ENCODE results near the gene EGFLAM. TPM values are rescaled to one million over a fixed set of nuclear protein-coding genes. Genes with fewer than 3 reads are reported as not detected.

Gene EGFLAM
- total and polyA plus RNA-seq, 3 donors from 2014 or later = 12.0 to 38.8 (median 15.2) TPM

DNA sequence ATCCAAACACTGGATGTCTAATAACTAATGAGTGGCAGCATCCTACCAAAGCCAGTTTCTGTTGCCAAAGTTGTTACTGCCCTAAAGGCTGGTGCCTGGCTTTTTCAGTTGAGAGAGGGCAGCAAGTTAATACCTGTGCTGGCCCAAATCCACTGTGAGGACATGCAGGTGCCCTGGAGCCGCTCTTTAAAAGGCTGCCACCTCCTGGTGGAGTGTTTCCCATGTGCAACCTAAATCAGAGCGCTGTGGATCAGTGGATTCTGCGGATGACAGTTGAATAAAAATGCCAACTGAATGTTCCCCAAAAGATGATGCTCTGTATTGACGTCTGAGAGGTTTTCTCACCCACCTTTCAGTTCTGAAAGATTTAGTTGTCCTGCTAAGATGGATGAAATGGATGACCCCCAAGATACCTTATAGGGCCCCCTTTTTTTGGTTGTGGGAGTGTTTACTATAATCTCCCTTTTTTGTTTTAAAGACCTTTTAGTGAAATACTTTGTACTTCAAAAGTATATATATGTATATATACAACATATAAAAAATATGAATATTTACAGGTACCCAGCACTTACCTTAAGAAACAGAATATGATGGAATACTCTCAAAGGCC, 146.4 kb downstream of the EGFLAM start:
- no peak overlapping the region for H3K4me3 ChIP-seq
- DNase-seq = no peak
- H3K27ac ChIP-seq = no peak overlapping the region
- peaks cover 2% of the 10 kb centered on the region for H3K4me1 ChIP-seq
- intact Hi-C loops (cut with DNase I; ENCODE audit: low total_unique reads) = no loop called here
- no peaks in the 10 kb centered on the region for H3K36me3 ChIP-seq (ENCODE audit: low read depth, missing control alignments)
- H3K27me3 ChIP-seq = no peaks in the 10 kb centered on the region
- no peaks in the 10 kb centered on the region for H3K9me3 ChIP-seq
- TF ChIP-seq POLR2A (IDR thresholded peaks at IDR 0.05) = no peak
- TF ChIP-seq, protein P1, sequence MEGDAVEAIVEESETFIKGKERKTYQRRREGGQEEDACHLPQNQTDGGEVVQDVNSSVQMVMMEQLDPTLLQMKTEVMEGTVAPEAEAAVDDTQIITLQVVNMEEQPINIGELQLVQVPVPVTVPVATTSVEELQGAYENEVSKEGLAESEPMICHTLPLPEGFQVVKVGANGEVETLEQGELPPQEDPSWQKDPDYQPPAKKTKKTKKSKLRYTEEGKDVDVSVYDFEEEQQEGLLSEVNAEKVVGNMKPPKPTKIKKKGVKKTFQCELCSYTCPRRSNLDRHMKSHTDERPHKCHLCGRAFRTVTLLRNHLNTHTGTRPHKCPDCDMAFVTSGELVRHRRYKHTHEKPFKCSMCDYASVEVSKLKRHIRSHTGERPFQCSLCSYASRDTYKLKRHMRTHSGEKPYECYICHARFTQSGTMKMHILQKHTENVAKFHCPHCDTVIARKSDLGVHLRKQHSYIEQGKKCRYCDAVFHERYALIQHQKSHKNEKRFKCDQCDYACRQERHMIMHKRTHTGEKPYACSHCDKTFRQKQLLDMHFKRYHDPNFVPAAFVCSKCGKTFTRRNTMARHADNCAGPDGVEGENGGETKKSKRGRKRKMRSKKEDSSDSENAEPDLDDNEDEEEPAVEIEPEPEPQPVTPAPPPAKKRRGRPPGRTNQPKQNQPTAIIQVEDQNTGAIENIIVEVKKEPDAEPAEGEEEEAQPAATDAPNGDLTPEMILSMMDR (IDR thresholded peaks at IDR 0.05) = no peak
- 83 to 90% methylated on average over 4 of the region's 4 CpGs for WGBS, 2 donors

DNA sequence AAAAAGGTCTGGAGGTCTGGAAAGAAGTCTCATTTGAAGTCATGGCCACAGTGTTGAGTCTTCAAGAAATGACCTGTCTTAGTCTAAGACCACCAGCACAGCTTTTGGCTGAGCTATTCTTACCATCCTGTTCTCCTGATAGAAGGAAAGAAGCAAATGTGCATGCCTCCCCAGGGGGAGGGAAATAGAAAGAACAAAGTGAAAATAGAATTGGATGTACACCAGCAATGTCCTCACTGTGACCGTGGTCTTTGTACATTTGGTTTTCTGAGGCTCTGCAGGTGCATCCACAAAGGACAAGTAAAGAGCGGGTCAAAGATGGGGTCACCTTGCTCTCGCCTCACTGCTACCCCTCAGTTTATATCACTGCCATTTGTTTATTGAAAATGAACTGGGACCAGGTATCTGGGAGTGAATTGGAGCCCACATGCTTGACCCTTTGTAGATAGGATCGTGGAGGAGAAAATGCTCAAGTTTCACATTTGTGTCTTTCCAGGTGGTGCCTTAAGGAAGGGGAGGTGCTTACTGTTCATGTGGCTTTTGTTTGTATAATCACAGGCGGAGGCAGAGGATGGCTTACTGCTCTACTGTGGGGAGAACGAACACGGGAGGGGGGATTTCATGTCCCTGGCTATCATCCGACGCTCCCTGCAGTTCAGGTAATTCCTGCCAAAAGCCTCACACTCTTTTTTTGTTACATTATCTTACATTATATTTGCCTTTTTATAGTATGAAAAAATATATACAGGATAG, 150.3 kb downstream of the EGFLAM start:
- no peak for DNase-seq
- Histone ChIP-seq H3K4me3 (no peak overlapping the region), H3K36me3 (ENCODE audit: low read depth, missing control alignments) (no peaks in the 10 kb centered on the region), H3K4me1 (no peaks in the 10 kb centered on the region), H3K9me3 (no peaks in the 10 kb centered on the region), H3K27ac (no peak overlapping the region), H3K27me3 (no peaks in the 10 kb centered on the region)
- intact Hi-C loops (cut with DNase I; ENCODE audit: low total_unique reads) = no loop called here
- TF ChIP-seq, protein P1 (IDR thresholded peaks at IDR 0.05) = no peak
- WGBS, 2 donors = 62 to 68% methylated on average over 9 of the region's 9 CpGs

DNA sequence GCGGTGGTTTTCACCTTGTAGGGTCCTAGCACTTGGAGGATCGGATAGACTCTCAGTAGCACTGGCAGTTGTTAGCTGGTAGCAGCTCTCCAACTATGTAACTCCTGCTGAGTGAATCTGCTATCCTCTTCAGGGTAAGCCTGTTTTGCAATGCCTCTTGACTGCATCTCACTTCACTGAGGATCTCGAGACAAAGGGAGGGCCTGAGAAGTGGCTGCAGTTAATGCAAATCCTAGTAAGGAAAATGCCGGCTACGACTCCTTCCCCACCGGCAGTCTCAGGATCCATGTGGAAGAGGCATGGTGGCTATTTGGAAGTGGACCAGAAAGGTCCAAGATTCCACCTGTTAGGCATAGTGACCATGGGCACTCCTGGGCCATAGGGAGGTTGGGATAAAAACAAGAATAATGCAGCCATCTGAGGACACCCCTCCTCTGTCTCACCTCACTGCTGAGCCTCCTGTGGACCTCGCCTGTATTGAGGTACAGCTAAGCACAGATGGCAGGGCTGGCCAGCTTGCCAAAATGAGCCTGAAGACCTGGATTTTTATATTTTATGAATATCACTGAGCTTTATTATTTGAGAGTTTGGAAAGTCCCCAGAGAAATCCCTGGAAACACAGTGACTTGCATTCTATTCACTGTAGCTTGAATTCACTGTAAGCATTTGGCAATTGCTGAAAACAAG, 152.1 kb downstream of the EGFLAM start:
- no peak overlapping the region for H3K27ac ChIP-seq
- H3K4me3 ChIP-seq = no peak overlapping the region
- WGBS, 2 donors = 90 to 93% methylated on average over 7 of the region's 7 CpGs
- intact Hi-C loops (cut with DNase I; ENCODE audit: low total_unique reads) = no loop called here
- H3K36me3 ChIP-seq (ENCODE audit: low read depth, missing control alignments) = no peaks in the 10 kb centered on the region
- no peaks in the 10 kb centered on the region for H3K4me1 ChIP-seq
- TF ChIP-seq POLR2A (IDR thresholded peaks at IDR 0.05) = no peak
- TF ChIP-seq, protein P1 (IDR thresholded peaks at IDR 0.05) = no peak
- no peaks in the 10 kb centered on the region for H3K27me3 ChIP-seq
- no peak for DNase-seq
- H3K9me3 ChIP-seq = no peaks in the 10 kb centered on the region

DNA sequence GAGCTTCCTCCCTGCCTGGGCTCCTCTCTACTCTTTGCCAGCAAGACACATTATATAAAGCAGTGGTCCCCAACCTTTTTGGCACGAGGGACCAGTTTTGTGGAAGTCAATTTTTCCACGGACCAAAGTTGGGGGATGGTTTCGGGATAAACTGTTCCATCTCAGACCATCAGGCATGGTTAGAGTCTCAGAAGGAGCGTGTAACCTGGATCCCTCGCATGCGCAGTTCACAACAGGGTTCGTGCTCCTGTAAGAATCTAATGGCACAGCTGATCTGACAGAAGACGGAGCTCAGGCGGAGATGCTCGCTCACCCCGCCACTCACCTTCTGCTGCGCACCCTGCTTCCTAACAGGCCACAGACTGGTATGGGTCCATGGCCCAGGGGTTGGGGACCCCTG, 155.3 kb downstream of the EGFLAM start:
- Histone ChIP-seq H3K27me3 (no peaks in the 10 kb centered on the region), H3K4me1 (no peaks in the 10 kb centered on the region), H3K4me3 (no peak overlapping the region), H3K36me3 (ENCODE audit: low read depth, missing control alignments) (no peaks in the 10 kb centered on the region), H3K27ac (no peak overlapping the region), H3K9me3 (no peaks in the 10 kb centered on the region)
- intact Hi-C loops (cut with DNase I; ENCODE audit: low total_unique reads) = no loop called here
- DNase-seq = no peak
- TF ChIP-seq POLR2A (IDR thresholded peaks at IDR 0.05) = no peak
- TF ChIP-seq, protein P1 (IDR thresholded peaks at IDR 0.05) = no peak
- WGBS, 2 donors = 84 to 88% methylated on average over 9 to 12 of the region's 12 CpGs

Measured in testis (tissue), 3 donors.